Calu3 (cell line): ENCODE results near the gene NUMBL. TPM values are rescaled to one million over a fixed set of nuclear protein-coding genes. Genes with fewer than 3 reads are reported as not detected.

ENCODE experiments used
- BruUV-seq: library from RNA; stranded (reverse); fragments of 400-500 nt; replicated peaks from 2 replicates; lab custom pipeline; 2021; lab: Mats Ljungman, UMichigan
- CTCF ChIA-PET: fragments of 300-600 bp; sonication (Branson Sonifier 250); formaldehyde crosslinking; loops from one replicate; lab custom pipeline; 2022; ENCODE audit warnings: antibody characterized with exemption; lab: Charles Lee
- DNase-seq: peaks from one replicate; pipeline ENCODE4 v3.0.0; 2022
- H3K27ac Mint-ChIP-seq: one replicate; pipeline ENCODE4 v1.8.0; 2022; ENCODE audit warnings: mixed read lengths; ENCODE audit not compliant: unreplicated experiment
- H3K27me3 Mint-ChIP-seq: one replicate; pipeline ENCODE4 v1.8.0; 2022; ENCODE audit warnings: mixed read lengths; ENCODE audit not compliant: unreplicated experiment
- H3K36me3 Mint-ChIP-seq: one replicate; pipeline ENCODE4 v1.8.0; 2022; ENCODE audit warnings: mild to moderate bottlenecking, moderate library complexity, mixed read lengths; ENCODE audit not compliant: insufficient read depth, unreplicated experiment
- H3K4me1 Mint-ChIP-seq: one replicate; pipeline ENCODE4 v1.8.0; 2022; ENCODE audit warnings: mild to moderate bottlenecking, low read depth, mixed read lengths; ENCODE audit not compliant: unreplicated experiment
- H3K4me3 Mint-ChIP-seq: one replicate; pipeline ENCODE4 v1.8.0; 2022; ENCODE audit warnings: mild to moderate bottlenecking, low read depth, moderate library complexity, mixed read lengths; ENCODE audit not compliant: unreplicated experiment
- H3K9me3 Mint-ChIP-seq: one replicate; pipeline ENCODE4 v1.8.0; 2022; ENCODE audit warnings: low read depth, mixed read lengths; ENCODE audit not compliant: unreplicated experiment
- CTCF ChIP-seq: fragments of 200-600 bp; IDR thresholded peaks from one replicate; pipeline ENCODE4 v1.8.0; 2022; ENCODE audit warnings: antibody characterized with exemption; ENCODE audit not compliant: unreplicated experiment
- intact Hi-C: fragments of 100-400 bp; cut with micrococcal nuclease; formaldehyde crosslinking; loops from one replicate; pipeline ENCODE4 v1.10.0; 2022; ENCODE audit not compliant: unreplicated experiment
- total RNA-seq: library from RNA; stranded (reverse); gene quantifications from 2 replicates; pipeline ENCODE4 v1.2.3, GENCODE V29; 2022

Gene NUMBL
- total RNA-seq, 1 experiment from 2014 or later: 21.4 TPM

- no peak for TF ChIP-seq CTCF
- H3K4me1 Mint-ChIP-seq: no peaks in the 10 kb centered on the region
- BruUV-seq: no TSS peak
These were observed 17.7 kb downstream of the NUMBL start for GRCh38 chr19:40672573-40673299.

GRCh38 chr19:40672038-40672437, 18.4 kb downstream of the NUMBL start:
- CTCF ChIA-PET: no interaction called here
- no TSS peak for BruUV-seq
- no peak overlapping the region for H3K27ac Mint-ChIP-seq
- H3K27me3 Mint-ChIP-seq: no peaks in the 10 kb centered on the region
- intact Hi-C loops: no loop called here
- H3K4me3 Mint-ChIP-seq: no peak overlapping the region
- no peak for DNase-seq
- H3K9me3 Mint-ChIP-seq: no peaks in the 10 kb centered on the region
- H3K36me3 Mint-ChIP-seq: peaks cover 6% of the 10 kb centered on the region
- no peaks in the 10 kb centered on the region for H3K4me1 Mint-ChIP-seq
- no peak for TF ChIP-seq CTCF

More at GRCh38 chr19:40672573-40673299, 17.7 kb downstream of the NUMBL start:
- DNase-seq: no peak
- Mint-ChIP-seq H3K27me3 (no peaks in the 10 kb centered on the region), H3K36me3 (peaks cover 6% of the 10 kb centered on the region), H3K27ac (no peak overlapping the region), H3K4me3 (no peak overlapping the region), H3K9me3 (no peaks in the 10 kb centered on the region)
- CTCF ChIA-PET: no interaction called here
- intact Hi-C loops: no loop called here

GRCh38 chr19:40671404-40671803, 19.0 kb downstream of the NUMBL start:
- CTCF ChIA-PET: no interaction called here
- peaks cover 5% of the 10 kb centered on the region for H3K36me3 Mint-ChIP-seq
- H3K27me3 Mint-ChIP-seq: no peaks in the 10 kb centered on the region
- no peaks in the 10 kb centered on the region for H3K9me3 Mint-ChIP-seq
- intact Hi-C loops: no loop called here
- H3K27ac Mint-ChIP-seq: no peak overlapping the region
- DNase-seq: no peak
- BruUV-seq: no TSS peak
- no peak for TF ChIP-seq CTCF
- peaks cover 6% of the 10 kb centered on the region for H3K4me1 Mint-ChIP-seq
- H3K4me3 Mint-ChIP-seq: no peak overlapping the region

GRCh38 chr19:40668991-40669614, 21.3 kb downstream of the NUMBL start:
- H3K4me3 Mint-ChIP-seq: no peak overlapping the region
- no TSS peak for BruUV-seq
- CTCF ChIA-PET: no interaction called here

More at GRCh38 chr19:40668991-40669614, 21.3 kb downstream of the NUMBL start:
- no peaks in the 10 kb centered on the region for H3K9me3 Mint-ChIP-seq
- intact Hi-C loops: loop anchor here (10.0 kb wide), 1 partner anchor 106 kb away; the partner anchor contains the start of genes MIA and RAB4B
- peaks cover 7% of the 10 kb centered on the region for H3K4me1 Mint-ChIP-seq
- H3K27ac Mint-ChIP-seq: no peak overlapping the region
- peaks cover 10% of the 10 kb centered on the region for H3K36me3 Mint-ChIP-seq
- DNase-seq: no peak
- no peaks in the 10 kb centered on the region for H3K27me3 Mint-ChIP-seq
- no peak for TF ChIP-seq CTCF
